Panc1 (cell line): ENCODE results near the gene CEACAM5. TPM values are rescaled to one million over a fixed set of nuclear protein-coding genes. Genes with fewer than 3 reads are reported as not detected.

Source experiments
- ATAC-seq: fragments of 200-7000 bp; cut with Tn5 transposase; 2 replicates; pipeline ENCODE4 v1.9.1; 2020; ENCODE audit warnings: mild to moderate bottlenecking, moderate library complexity
- BruUV-seq: library from RNA; stranded (reverse); fragments of 400-500 nt; replicated peaks from 2 replicates; lab custom pipeline; 2021; lab: Mats Ljungman, UMichigan
- CTCF ChIA-PET: fragments of 300-600 bp; sonication (Branson Sonifier 250); formaldehyde crosslinking; loops from one replicate; lab custom pipeline; 2022; ENCODE audit warnings: antibody characterized with exemption; lab: Charles Lee
- POLR2A ChIA-PET: fragments of 300-600 bp; sonication (Branson Sonifier 250); formaldehyde crosslinking; loops from one replicate; lab custom pipeline; 2022; ENCODE audit warnings: antibody characterized with exemption; lab: Charles Lee
- DNase-seq: peaks from one replicate; pipeline ENCODE4 v3.0.0-alpha.2; 2010; ENCODE audit warnings: low read depth, low spot score
- H3K27ac ChIP-seq: 2 replicates; pipeline ENCODE4 v1.5.1; 2011; ENCODE audit warnings: mild to moderate bottlenecking, low read length, inconsistent platforms
- H3K27me3 ChIP-seq: fragments of 200-500 bp; sonication (Bioruptor generic); 2 replicates; pipeline ENCODE4 v1.6.0; 2014; ENCODE audit warnings: low read length, inconsistent platforms; ENCODE audit not compliant: control insufficient read depth, insufficient read depth
- H3K36me3 ChIP-seq: fragments of 200-500 bp; sonication (Bioruptor generic); 2 replicates; pipeline ENCODE4 v1.5.1; 2014; ENCODE audit warnings: inconsistent platforms, mild to moderate bottlenecking, low read length, moderate library complexity; ENCODE audit not compliant: control insufficient read depth, insufficient read depth
- H3K4me1 ChIP-seq: 2 replicates; pipeline ENCODE4 v1.5.1; 2011; ENCODE audit warnings: inconsistent platforms, mild to moderate bottlenecking, low read length, moderate library complexity; ENCODE audit not compliant: control insufficient read depth, insufficient read depth
- H3K4me3 ChIP-seq, 2 experiments: 2 replicates each; pipeline ENCODE4 v1.5.1; 2011 to 2012; ENCODE audit warnings: low read depth in 2 of 2, low read length in 2 of 2, mild to moderate bottlenecking in 2 of 2, inconsistent platforms in 1 of 2, moderate library complexity in 1 of 2
- H3K9me3 ChIP-seq: fragments of 200-500 bp; sonication (Bioruptor generic); 2 replicates; pipeline ENCODE4 v1.5.1; 2014; ENCODE audit warnings: low read depth, mild to moderate bottlenecking, inconsistent platforms, low read length, moderate library complexity; ENCODE audit not compliant: control insufficient read depth, insufficient read depth
- POLR2AphosphoS5 ChIP-seq: IDR thresholded peaks from 2 replicates; pipeline ENCODE4 v1.6.1; 2012; ENCODE audit warnings: mild to moderate bottlenecking, low read depth, low read length, moderate library complexity
- REST ChIP-seq, 2 experiments: IDR thresholded peaks; 2 replicates each; pipeline ENCODE4 v1.6.1; 2011 to 2012; ENCODE audit warnings: low read depth in 2 of 2, control low read depth in 1 of 2, low read length in 1 of 2, mild to moderate bottlenecking in 1 of 2, moderate library complexity in 1 of 2; ENCODE audit not compliant: insufficient read depth in 1 of 2
- SIN3A ChIP-seq: IDR thresholded peaks from 2 replicates; pipeline ENCODE4 v1.6.1; 2012; ENCODE audit warnings: low read depth, mild to moderate bottlenecking, low read length, moderate library complexity, borderline replicate concordance; ENCODE audit not compliant: insufficient read depth
- TCF7L2 ChIP-seq: IDR thresholded peaks from 2 replicates; pipeline ENCODE4 v1.6.1; 2011; ENCODE audit warnings: mild to moderate bottlenecking, low read depth, low read length, inconsistent platforms
- in situ Hi-C: cut with HindIII; loops from 2 replicates; pipeline ENCODE4 v1.10.0; 2016; ENCODE audit warnings: low sequenced_read_pairs, low pct_unique_long_range_greater_than_20kb
- intact Hi-C: fragments of 100-400 bp; cut with micrococcal nuclease; formaldehyde crosslinking; loops from one replicate; pipeline ENCODE4 v1.10.0; 2022; ENCODE audit not compliant: unreplicated experiment
- total RNA-seq: library from RNA; stranded (reverse); gene quantifications from one replicate; pipeline ENCODE4 v1.2.1, GENCODE V29; 2021; ENCODE audit not compliant: unreplicated experiment
- TF ChIP-seq, protein P1 (sequence below): fragments of 450-650 bp; IDR thresholded peaks from 2 replicates; pipeline ENCODE4 v1.5.1; 2017; ENCODE audit warnings: mild to moderate bottlenecking

Gene CEACAM5
- total RNA-seq, 1 experiment from 2014 or later: 0.51 TPM

- POLR2A ChIA-PET: interaction anchor here (0.6 kb wide), 1 partner anchor 141 kb away, joined by 8 read pairs; no protein-coding TSS in a partner anchor
- in situ Hi-C loops (no loop called here), intact Hi-C loops (no loop called here)
- BruUV-seq: no TSS peak
- Histone ChIP-seq H3K27me3 (no peaks in the 10 kb centered on the region; the same call in 1 of the 2 replicates), H3K27ac (no peak overlapping the region), H3K9me3 (no peaks in the 10 kb centered on the region), H3K4me1 (no peaks in the 10 kb centered on the region), H3K4me3 (no peak overlapping the region), H3K36me3 (no peaks in the 10 kb centered on the region)
- CTCF ChIA-PET: no interaction called here
- no peak for DNase-seq
- ATAC-seq: no peak
- TF ChIP-seq, protein P1, sequence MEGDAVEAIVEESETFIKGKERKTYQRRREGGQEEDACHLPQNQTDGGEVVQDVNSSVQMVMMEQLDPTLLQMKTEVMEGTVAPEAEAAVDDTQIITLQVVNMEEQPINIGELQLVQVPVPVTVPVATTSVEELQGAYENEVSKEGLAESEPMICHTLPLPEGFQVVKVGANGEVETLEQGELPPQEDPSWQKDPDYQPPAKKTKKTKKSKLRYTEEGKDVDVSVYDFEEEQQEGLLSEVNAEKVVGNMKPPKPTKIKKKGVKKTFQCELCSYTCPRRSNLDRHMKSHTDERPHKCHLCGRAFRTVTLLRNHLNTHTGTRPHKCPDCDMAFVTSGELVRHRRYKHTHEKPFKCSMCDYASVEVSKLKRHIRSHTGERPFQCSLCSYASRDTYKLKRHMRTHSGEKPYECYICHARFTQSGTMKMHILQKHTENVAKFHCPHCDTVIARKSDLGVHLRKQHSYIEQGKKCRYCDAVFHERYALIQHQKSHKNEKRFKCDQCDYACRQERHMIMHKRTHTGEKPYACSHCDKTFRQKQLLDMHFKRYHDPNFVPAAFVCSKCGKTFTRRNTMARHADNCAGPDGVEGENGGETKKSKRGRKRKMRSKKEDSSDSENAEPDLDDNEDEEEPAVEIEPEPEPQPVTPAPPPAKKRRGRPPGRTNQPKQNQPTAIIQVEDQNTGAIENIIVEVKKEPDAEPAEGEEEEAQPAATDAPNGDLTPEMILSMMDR: no peak
- TF ChIP-seq SIN3A (no peak), TCF7L2 (no peak), POLR2AphosphoS5 (no peak), REST (IDR thresholded peaks at IDR 0.05; ENCODE audit: insufficient read depth in 1 of 2, low read depth in 2 of 2, low read length in 1 of 2) (no peak)
Observed at GRCh38 chr19:41687419-41687818, 21.0 kb upstream of the CEACAM5 start.

GRCh38 chr19:41688098-41688497 is 20.3 kb upstream of the CEACAM5 start, which contains the start of gene CEACAM7:
CEACAM7 (minus strand) TSS chr19:41688270; CDS start chr19:41688165, 105 bp downstream.
- ATAC-seq: no peak
- no peak for DNase-seq
- H3K36me3 ChIP-seq: no peaks in the 10 kb centered on the region
- ChIA-PET CTCF (no interaction called here), POLR2A (no interaction called here)
- no peak within 1 kb of the TSS for H3K4me3 ChIP-seq
- in situ Hi-C loops (no loop called here), intact Hi-C loops (no loop called here)
- H3K4me1 ChIP-seq: no peaks in the 10 kb centered on the region
- H3K27ac ChIP-seq: no peak within 1 kb of the TSS
- H3K27me3 ChIP-seq: no peaks in the 10 kb centered on the region
- H3K9me3 ChIP-seq: no peaks in the 10 kb centered on the region
- no peak for TF ChIP-seq TCF7L2
- no TSS peak for BruUV-seq

DNA sequence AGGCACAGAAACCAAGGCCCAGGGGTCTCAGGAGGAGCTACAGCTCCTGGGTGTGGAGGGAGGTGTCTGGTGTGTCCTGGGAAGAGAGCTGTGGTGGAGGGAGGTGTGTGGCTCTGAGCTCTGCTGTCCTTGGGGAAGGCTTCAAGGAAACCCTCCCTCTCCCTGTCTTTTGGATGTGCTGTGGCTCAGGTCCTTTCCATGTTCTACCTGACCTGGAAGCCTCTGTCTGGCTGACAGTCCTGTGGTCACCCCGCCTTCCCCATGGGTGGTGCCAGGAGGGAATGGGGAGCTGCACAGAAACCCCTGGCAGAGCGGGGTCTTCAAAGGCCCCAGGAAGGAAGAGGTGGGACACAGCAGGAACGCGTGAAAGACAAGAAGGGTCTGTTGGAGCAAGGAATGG is 19.7 kb upstream of the CEACAM5 start:
- ChIA-PET POLR2A (no interaction called here), CTCF (no interaction called here)
- intact Hi-C loops (no loop called here), in situ Hi-C loops (no loop called here)
- Histone ChIP-seq H3K4me1 (no peaks in the 10 kb centered on the region), H3K27me3 (no peaks in the 10 kb centered on the region), H3K9me3 (no peaks in the 10 kb centered on the region), H3K4me3 (no peak overlapping the region), H3K36me3 (no peaks in the 10 kb centered on the region), H3K27ac (no peak overlapping the region)
- DNase-seq: no peak
- no peak for ATAC-seq
- TF ChIP-seq SIN3A (no peak), POLR2AphosphoS5 (no peak), REST (IDR thresholded peaks at IDR 0.05; ENCODE audit: insufficient read depth in 1 of 2, low read depth in 2 of 2, low read length in 1 of 2) (no peak), TCF7L2 (no peak)
- TF ChIP-seq, protein P1: no peak
- no TSS peak for BruUV-seq
